Lower leg skin (tissue), 3 donors: ENCODE results near the gene PCCA.

Experiments used
- CTCF ChIP-seq, 3 donors: fragments of 450-650 bp; IDR thresholded peaks; one replicate each; pipeline ENCODE4 v1.5.1; 2016; ENCODE audit warnings: antibody characterized with exemption in 3 of 3, mild to moderate bottlenecking in 3 of 3, moderate library complexity in 2 of 3
- POLR2A ChIP-seq, 2 donors: fragments of 450-650 bp; IDR thresholded peaks; one replicate each; pipeline ENCODE4 v1.6.1; 2016 to 2017; ENCODE audit warnings: antibody characterized with exemption in 2 of 2, mild to moderate bottlenecking in 1 of 2, moderate library complexity in 1 of 2

- no peak for TF ChIP-seq POLR2A (IDR thresholded peaks at IDR 0.05)
- no peak for TF ChIP-seq CTCF (IDR thresholded peaks at IDR 0.05)
Measured at GRCh38 chr13:100158569-100158968, 69.7 kb downstream of the PCCA start.
